SH-SY5Y (cell line): Measurements from ENCODE around the gene CHIA.

Experiments
- GATA2 ChIP-seq: IDR thresholded peaks from 2 replicates; pipeline ENCODE4 v1.6.1; 2011; ENCODE audit warnings: mild to moderate bottlenecking, low read depth, low read length
- GATA3 ChIP-seq: IDR thresholded peaks from 2 replicates; pipeline ENCODE4 v1.6.1; 2011; ENCODE audit warnings: low read depth, mild to moderate bottlenecking, low read length, moderate library complexity

Gene CHIA

DNA sequence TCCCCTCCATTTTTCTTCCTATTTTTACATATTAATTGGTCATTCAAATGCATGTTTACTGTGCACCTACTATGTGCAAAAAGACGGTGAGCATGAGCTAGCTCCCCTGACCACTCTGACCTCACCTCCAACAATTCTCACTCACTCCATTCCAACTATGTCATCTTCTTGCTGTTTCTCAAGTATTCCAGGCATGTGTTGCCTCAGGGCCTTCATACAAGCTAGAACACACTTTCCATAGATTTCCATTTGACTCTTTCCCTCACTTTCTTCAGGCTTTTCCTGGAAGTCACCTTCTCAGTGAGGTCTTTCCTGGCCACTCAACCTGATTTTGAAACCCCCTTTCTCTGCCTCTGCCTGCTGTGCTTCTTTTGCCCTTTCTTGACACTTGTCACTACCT lies 32.6 kb downstream of the CHIA start:
- TF ChIP-seq GATA3 (no peak), GATA2 (no peak)

DNA sequence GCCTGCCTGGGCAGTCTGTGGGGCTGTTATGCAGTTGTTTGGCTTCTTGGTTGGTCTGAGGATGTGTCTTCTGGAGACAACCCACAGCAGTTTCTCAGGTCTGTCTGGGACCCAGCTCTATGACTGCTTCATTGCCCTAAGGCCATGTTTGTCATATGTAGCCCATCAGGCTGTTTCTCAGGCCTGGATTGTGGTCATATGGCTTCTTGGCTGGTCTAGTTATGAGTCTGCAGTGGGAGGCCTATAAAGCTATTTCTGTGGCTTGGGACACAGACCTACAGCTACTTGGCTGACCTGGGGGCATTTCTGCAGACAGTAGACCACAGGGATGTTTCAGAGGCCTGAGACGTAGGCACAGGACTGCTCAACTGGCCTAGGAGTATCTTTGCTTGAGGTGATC lies 41.5 kb downstream of the CHIA start:
- TF ChIP-seq GATA2 = no peak
- TF ChIP-seq GATA3 = no peak

GRCh38 chr1:111334169-111334568 lies 43.5 kb downstream of the CHIA start:
- TF ChIP-seq GATA2 (no peak), GATA3 (no peak)

GRCh38 chr1:111346089-111346885 lies 55.6 kb downstream of the CHIA start:
- TF ChIP-seq GATA3 = no peak
- no peak for TF ChIP-seq GATA2

DNA sequence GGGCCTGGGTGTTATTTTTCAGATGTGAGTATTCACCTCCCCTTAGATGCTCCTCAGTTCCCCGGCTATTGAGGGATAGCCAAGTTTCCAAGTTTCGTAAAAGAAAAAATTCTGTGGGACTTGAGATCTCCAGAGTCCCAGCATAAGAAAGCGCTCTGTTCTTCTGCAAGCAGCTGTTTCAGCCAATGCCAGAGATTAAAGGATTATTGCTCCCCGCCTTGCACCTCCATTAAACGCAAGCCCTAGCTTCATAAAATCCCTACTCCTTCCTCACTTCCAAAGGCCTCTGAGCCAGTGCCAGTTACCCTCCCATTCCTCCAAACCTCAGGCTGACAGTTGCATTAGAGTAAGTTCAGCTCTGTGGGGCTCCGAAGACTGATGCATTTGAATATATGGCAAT lies 56.4 kb downstream of the CHIA start:
- TF ChIP-seq GATA3 (no peak), GATA2 (no peak)

DNA sequence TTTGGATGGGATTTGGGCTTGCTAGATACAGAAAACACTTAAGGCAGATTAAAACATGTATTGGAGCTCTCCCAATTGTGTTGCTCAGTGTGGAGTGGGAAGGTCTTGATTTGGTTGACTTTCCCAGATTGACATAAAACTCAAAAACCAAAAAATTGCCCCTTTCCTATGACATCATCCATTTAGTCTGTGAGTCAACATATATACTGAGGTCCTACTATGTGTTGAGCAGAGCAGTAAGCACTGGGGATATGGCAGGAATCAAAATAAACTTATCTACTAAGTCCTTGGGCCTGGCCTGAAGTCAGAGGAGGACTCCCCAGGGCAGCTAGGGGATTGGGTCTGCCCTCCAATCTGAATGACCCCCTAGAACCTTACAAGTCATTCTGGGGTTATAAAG lies 61.0 kb downstream of the CHIA start:
- TF ChIP-seq GATA3 (no peak), GATA2 (no peak)

DNA sequence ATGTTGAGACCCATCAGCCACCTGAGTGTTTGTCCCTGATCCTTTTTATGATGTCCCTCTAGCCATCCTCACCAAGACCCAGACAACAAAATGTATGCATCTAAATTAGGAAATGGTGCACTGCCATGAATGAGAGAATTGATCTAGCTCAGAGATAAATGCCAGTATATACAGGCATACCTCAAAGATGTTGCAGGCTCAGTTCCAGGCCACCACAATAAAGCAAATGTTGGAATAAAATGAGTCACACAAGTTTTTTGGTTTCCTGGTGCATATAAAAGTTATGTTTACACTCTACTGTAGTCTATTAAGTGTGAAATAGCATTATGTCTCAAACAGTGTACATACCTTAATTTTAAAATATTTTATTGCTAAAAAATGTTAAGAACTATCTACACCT lies 63.9 kb downstream of the CHIA start:
- TF ChIP-seq GATA2 (no peak), GATA3 (no peak)

- no peak for TF ChIP-seq GATA2
- no peak for TF ChIP-seq GATA3
These were observed 68.3 kb downstream of the CHIA start for GRCh38 chr1:111358964-111359363.

GRCh38 chr1:111359376-111359775 lies 68.7 kb downstream of the CHIA start:
- TF ChIP-seq GATA3 (no peak), GATA2 (no peak)

DNA sequence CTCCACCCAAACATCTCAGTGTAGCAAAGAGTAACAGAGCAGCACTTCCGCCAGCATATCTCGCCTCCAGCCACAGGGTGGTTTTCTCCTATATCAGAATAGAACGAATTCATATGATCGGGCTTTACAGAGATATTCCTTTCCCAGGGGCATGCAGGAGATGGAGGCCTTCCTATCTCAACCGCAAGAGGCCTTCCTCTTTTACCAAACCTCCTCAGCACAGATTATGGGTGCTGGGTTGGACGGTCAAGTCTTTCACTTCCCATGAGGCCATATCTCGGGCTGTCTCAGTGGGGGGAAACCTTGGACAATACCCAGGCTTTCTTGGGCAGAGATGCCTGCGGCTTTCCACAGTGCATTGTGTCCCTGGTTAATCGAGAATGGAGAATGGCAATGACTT lies 71.1 kb downstream of the CHIA start:
- TF ChIP-seq GATA3 (no peak), GATA2 (no peak)

- no peak for TF ChIP-seq GATA2
- no peak for TF ChIP-seq GATA3
These were observed 74.0 kb downstream of the CHIA start for GRCh38 chr1:111364690-111365089.

- TF ChIP-seq GATA3 (no peak), GATA2 (no peak)
These were observed 75.6 kb downstream of the CHIA start for GRCh38 chr1:111366256-111366655.

- TF ChIP-seq GATA3 = no peak
- TF ChIP-seq GATA2 = no peak
These were observed 78.5 kb downstream of the CHIA start for GRCh38 chr1:111369177-111369576.

DNA sequence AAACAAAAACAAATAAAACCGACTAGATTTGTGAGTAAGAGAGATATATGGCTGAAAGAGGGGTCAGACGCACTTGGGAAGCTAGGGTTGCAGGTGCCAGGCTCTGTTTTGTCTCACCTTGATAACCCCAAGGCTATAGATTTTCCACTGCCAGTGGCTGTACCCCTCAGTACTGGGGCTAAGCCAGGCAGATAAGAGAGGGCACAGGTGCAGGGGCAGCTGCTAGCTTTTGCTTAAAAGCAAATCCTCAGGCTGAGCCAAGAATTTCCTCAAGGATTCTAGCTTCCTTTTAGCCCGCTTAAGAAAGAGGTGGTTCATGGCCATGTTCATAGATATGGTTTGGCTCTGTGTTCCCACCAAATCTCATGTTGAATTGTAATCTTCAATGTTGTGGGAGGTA lies 79.0 kb downstream of the CHIA start:
- no peak for TF ChIP-seq GATA3
- no peak for TF ChIP-seq GATA2
